Effector CD8-positive, alpha-beta T cell (primary cell): ENCODE results near the gene DHX36.

Source experiments
- DNase-seq: peaks from one replicate; lab custom pipeline; 2025; lab: John Stamatoyannopoulos, UW

DHX36 gene

DNA sequence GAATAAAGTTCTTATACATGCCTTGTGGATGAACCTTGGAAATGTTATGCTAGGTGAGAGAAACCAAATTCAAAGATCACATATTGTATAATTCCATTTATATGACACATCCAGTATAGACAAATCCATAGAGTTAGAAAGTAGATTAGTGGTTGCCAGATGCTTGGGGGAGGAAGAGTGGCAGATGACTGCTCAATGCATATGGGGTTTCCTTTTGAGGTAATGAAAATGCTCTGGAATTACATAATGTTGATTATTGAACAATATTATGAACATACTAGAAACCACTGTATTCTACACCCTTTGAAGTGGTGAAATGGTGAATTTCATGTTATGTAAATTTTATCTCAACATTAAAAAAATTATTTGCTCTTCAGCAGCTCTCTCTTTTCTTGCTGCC, 100.8 kb downstream of the DHX36 start:
- DNase-seq = no peak
